ENCODE results near the gene MRPS2.

MRPS2 gene

GRCh38 chr9:135552698-135553171 lies 52.3 kb downstream of the MRPS2 start:
- TF ChIP-seq, protein P1, sequence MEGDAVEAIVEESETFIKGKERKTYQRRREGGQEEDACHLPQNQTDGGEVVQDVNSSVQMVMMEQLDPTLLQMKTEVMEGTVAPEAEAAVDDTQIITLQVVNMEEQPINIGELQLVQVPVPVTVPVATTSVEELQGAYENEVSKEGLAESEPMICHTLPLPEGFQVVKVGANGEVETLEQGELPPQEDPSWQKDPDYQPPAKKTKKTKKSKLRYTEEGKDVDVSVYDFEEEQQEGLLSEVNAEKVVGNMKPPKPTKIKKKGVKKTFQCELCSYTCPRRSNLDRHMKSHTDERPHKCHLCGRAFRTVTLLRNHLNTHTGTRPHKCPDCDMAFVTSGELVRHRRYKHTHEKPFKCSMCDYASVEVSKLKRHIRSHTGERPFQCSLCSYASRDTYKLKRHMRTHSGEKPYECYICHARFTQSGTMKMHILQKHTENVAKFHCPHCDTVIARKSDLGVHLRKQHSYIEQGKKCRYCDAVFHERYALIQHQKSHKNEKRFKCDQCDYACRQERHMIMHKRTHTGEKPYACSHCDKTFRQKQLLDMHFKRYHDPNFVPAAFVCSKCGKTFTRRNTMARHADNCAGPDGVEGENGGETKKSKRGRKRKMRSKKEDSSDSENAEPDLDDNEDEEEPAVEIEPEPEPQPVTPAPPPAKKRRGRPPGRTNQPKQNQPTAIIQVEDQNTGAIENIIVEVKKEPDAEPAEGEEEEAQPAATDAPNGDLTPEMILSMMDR (IDR thresholded peaks at IDR 0.05; ENCODE audit: low read length), result no peak
- TF ChIP-seq EZH2 (IDR thresholded peaks at IDR 0.05; ENCODE audit: borderline replicate concordance, low read length), result no peak
- no peaks in the 10 kb centered on the region for H3K9me3 ChIP-seq (ENCODE audit: low read length)
- no peaks in the 10 kb centered on the region for H3F3A ChIP-seq (ENCODE audit: insufficient read depth, low read length)
- no peak overlapping the region for H3K4me2 ChIP-seq (ENCODE audit: low read length)
- H3K9ac ChIP-seq (ENCODE audit: low read length), result no peak overlapping the region
- no peak overlapping the region for H3K4me3 ChIP-seq (ENCODE audit: low read depth, low read length, poor library complexity, severe bottlenecking)
- H3K36me3 ChIP-seq (ENCODE audit: insufficient read depth, low read length), result no peaks in the 10 kb centered on the region
- H3K27me3 ChIP-seq (ENCODE audit: insufficient read depth, low read length), result no peaks in the 10 kb centered on the region; the same call in 1 of the 2 replicates
- no peaks in the 10 kb centered on the region for H3K4me1 ChIP-seq (ENCODE audit: insufficient read depth, low read length, severe bottlenecking)
- no peaks in the 10 kb centered on the region for H3K9me2 ChIP-seq (ENCODE audit: low read depth, low read length)
- H2AFZ ChIP-seq (ENCODE audit: low read length), result no peak overlapping the region
- no peak overlapping the region for H3K27ac ChIP-seq (ENCODE audit: low read depth, low read length, poor library complexity, severe bottlenecking)
- H4K20me1 ChIP-seq (ENCODE audit: insufficient read depth, low read length), result no peaks in the 10 kb centered on the region
- no peaks in the 10 kb centered on the region for H3K79me2 ChIP-seq (ENCODE audit: insufficient read depth, low read length)
